Liver (tissue), 9 donors: Measurements from ENCODE around the gene EAF1. TPM values are rescaled to one million over a fixed set of nuclear protein-coding genes. Genes with fewer than 3 reads are reported as not detected.

Experiments used
- DNase-seq: peaks from one replicate; pipeline ENCODE4 v3.0.0-alpha.2; 2017; ENCODE audit warnings: low spot score
- H3K27ac ChIP-seq, 2 donors: one replicate each; pipeline ENCODE4 v1.7.0; 2013; ENCODE audit warnings: inconsistent platforms in 2 of 2, low read length in 2 of 2, control low read depth in 1 of 2, low read depth in 1 of 2, mild to moderate bottlenecking in 1 of 2
- H3K27me3 ChIP-seq, 4 donors: one replicate each; pipeline versions ENCODE4 v1.6.1 to v1.7.0; 2013; ENCODE audit warnings: low read length in 3 of 4, inconsistent platforms in 1 of 4, mild to moderate bottlenecking in 1 of 4, moderate library complexity in 1 of 4; ENCODE audit not compliant: control insufficient read depth in 4 of 4, insufficient read depth in 4 of 4
- H3K36me3 ChIP-seq, 4 donors: one replicate each; pipeline versions ENCODE4 v1.6.1 to v1.7.0; 2013; ENCODE audit warnings: low read length in 3 of 4, mild to moderate bottlenecking in 3 of 4, low read depth in 1 of 4, moderate library complexity in 1 of 4; ENCODE audit not compliant: control insufficient read depth in 4 of 4, insufficient read depth in 3 of 4
- H3K4me1 ChIP-seq, 4 donors: one replicate each; pipeline versions ENCODE4 v1.6.1 to v1.7.0; 2013; ENCODE audit warnings: low read length in 3 of 4, mild to moderate bottlenecking in 3 of 4, moderate library complexity in 1 of 4; ENCODE audit not compliant: control insufficient read depth in 4 of 4, insufficient read depth in 4 of 4
- H3K4me3 ChIP-seq, 3 donors: one replicate each; pipeline versions ENCODE4 v1.6.1 to v1.7.0; 2013; ENCODE audit warnings: low read length in 3 of 3, control low read depth in 1 of 3, low read depth in 1 of 3, mild to moderate bottlenecking in 1 of 3
- H3K9ac ChIP-seq, 2 donors: one replicate each; pipeline ENCODE4 v1.7.0; 2013; ENCODE audit warnings: low read length in 2 of 2, mild to moderate bottlenecking in 2 of 2, moderate library complexity in 2 of 2, control low read depth in 1 of 2, low read depth in 1 of 2
- H3K9me3 ChIP-seq, 4 donors: one replicate each; pipeline versions ENCODE4 v1.6.1 to v1.7.0; 2013; ENCODE audit warnings: low read length in 3 of 4; ENCODE audit not compliant: control insufficient read depth in 4 of 4
- ATF3 ChIP-seq: IDR thresholded peaks from 2 replicates; pipeline ENCODE4 v1.6.1; 2016; ENCODE audit warnings: antibody characterized with exemption
- FOXA1 ChIP-seq: IDR thresholded peaks from 2 replicates; pipeline ENCODE4 v1.6.1; 2016; ENCODE audit warnings: antibody characterized with exemption
- FOXA2 ChIP-seq: IDR thresholded peaks from 2 replicates; pipeline ENCODE4 v1.6.1; 2016; ENCODE audit warnings: antibody characterized with exemption
- GABPA ChIP-seq, 2 donors: IDR thresholded peaks in 1 of 2; conservative IDR thresholded peaks in 1 of 2; 2 replicates each; pipeline ENCODE4 v1.6.1; 2016; ENCODE audit warnings: antibody characterized with exemption in 2 of 2, mild to moderate bottlenecking in 1 of 2, moderate library complexity in 1 of 2
- HNF4A ChIP-seq, 2 donors: conservative IDR thresholded peaks; 2 replicates each; pipeline ENCODE4 v1.6.1; 2016; ENCODE audit warnings: antibody characterized with exemption in 2 of 2, mild to moderate bottlenecking in 2 of 2
- HNF4G ChIP-seq: IDR thresholded peaks from 2 replicates; pipeline ENCODE4 v1.6.1; 2016; ENCODE audit warnings: antibody characterized with exemption
- MAX ChIP-seq: IDR thresholded peaks from 2 replicates; pipeline ENCODE4 v1.6.1; 2016; ENCODE audit warnings: antibody characterized with exemption
- NR2F2 ChIP-seq: IDR thresholded peaks from 2 replicates; pipeline ENCODE4 v1.6.1; 2016; ENCODE audit warnings: antibody characterized with exemption
- RAD21 ChIP-seq, 2 donors: IDR thresholded peaks; 2 replicates each; pipeline ENCODE4 v1.6.1; 2016; ENCODE audit warnings: antibody characterized with exemption in 2 of 2, mild to moderate bottlenecking in 2 of 2
- RXRA ChIP-seq, 2 donors: IDR thresholded peaks; 2 replicates each; pipeline ENCODE4 v1.6.1; 2017 to 2018; ENCODE audit warnings: antibody characterized with exemption in 2 of 2, mild to moderate bottlenecking in 1 of 2
- SP1 ChIP-seq: IDR thresholded peaks from 2 replicates; pipeline ENCODE4 v1.6.1; 2018; ENCODE audit warnings: antibody characterized with exemption, mild to moderate bottlenecking
- TAF1 ChIP-seq: conservative IDR thresholded peaks from 2 replicates; pipeline ENCODE4 v1.6.1; 2016; ENCODE audit warnings: antibody characterized with exemption, mild to moderate bottlenecking
- WGBS: extraction: QIAGEN DNeasy Blood & Tissue Kit; methylation state at CpG from one replicate; pipeline ENCODE4 v1.1.7; 2013; 5-methylcytosine and 5-hydroxymethylcytosine counted together
- polyA plus RNA-seq, 2 donors: library from polyadenylated mRNA; stranded (reverse) in 1 of 2; unstranded in 1 of 2; fragments of 200-250 nt in 1 of 2; fragments of >200 nt in 1 of 2; fragmentation: Nextera tagmentation in 1 of 2; extraction: Ambion mirVana in 1 of 2; gene quantifications; one replicate each; pipeline versions ENCODE4 v1.2.1 to v1.2.3, GENCODE V29; 2013 to 2015
- total RNA-seq, 2 donors: library from RNA; depleted of rRNA; stranded (reverse); fragments of >200 nt; gene quantifications; one replicate each; pipeline ENCODE4 v1.2.3, GENCODE V29; 2014
- TF ChIP-seq, protein P1 (sequence below): IDR thresholded peaks from 2 replicates; pipeline ENCODE4 v1.6.1; 2016; ENCODE audit warnings: antibody characterized with exemption
- TF ChIP-seq, protein P2 (sequence below): fragments of 150-350 bp; IDR thresholded peaks from 2 replicates; pipeline ENCODE4 v1.5.1; 2017; ENCODE audit warnings: improper control_type of control experiment, low read depth, low read length; ENCODE audit not compliant: missing input control
- donor health status: healthy.
- donor health status: healthy.
- donor health status: healthy.
- donor health status: healthy.
- donor health status: healthy.

Gene EAF1
- total and polyA plus RNA-seq, 4 donors: 4.6 to 15.0 (median 11.4) TPM

DNA sequence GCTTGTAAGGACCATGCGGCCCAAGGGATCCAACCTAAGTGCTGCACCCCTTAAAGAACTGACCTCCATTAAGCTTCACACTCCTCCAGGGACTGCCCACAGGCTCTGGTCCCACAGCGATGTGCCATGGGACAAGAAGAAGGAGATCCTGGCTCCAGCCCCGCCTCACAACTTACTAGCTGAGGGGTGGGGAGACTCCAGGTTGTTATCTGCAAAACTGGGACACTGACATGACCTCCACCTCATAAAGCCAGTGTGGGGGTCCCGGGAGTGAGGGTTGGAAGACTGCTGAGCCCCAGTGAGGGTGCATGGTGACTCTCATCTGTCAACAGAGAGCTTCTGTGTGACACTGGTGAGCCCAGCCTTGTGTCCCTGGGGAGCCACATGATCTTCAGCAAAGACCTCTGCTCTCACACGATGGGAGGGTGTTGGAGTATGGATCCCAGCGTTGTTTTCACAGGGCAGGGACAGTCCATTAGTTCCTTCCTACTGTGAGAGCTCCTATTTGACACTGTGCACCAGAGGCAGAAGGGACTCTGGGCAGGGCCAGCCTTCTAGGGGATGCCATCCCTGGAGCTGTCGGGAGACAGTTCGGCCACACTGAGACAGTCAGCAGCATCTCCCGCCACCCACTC is 26.7 kb downstream of the EAF1 start:
- H3K9ac ChIP-seq: no peak overlapping the region
- 82% methylated on average over 9 of the region's 9 CpGs for WGBS
- no peak overlapping the region for H3K27ac ChIP-seq
- H3K4me3 ChIP-seq: no peak overlapping the region
- no peaks in the 10 kb centered on the region for H3K4me1 ChIP-seq
- H3K36me3 ChIP-seq: peaks cover 0 to 8% (median 0%) of the 10 kb centered on the region in 4 donors
- H3K27me3 ChIP-seq: no peaks in the 10 kb centered on the region
- TF ChIP-seq SP1 (no peak), HNF4A (conservative IDR thresholded peaks at IDR 0.05) (no peak), MAX (no peak), TAF1 (no peak), RAD21 (IDR thresholded peaks at IDR 0.05) (no peak), GABPA (IDR thresholded peaks at IDR 0.05 in 1 of 2, conservative IDR thresholded peaks at IDR 0.05 in 1 of 2) (no peak), ATF3 (no peak), HNF4G (no peak)
- TF ChIP-seq, protein P1, sequence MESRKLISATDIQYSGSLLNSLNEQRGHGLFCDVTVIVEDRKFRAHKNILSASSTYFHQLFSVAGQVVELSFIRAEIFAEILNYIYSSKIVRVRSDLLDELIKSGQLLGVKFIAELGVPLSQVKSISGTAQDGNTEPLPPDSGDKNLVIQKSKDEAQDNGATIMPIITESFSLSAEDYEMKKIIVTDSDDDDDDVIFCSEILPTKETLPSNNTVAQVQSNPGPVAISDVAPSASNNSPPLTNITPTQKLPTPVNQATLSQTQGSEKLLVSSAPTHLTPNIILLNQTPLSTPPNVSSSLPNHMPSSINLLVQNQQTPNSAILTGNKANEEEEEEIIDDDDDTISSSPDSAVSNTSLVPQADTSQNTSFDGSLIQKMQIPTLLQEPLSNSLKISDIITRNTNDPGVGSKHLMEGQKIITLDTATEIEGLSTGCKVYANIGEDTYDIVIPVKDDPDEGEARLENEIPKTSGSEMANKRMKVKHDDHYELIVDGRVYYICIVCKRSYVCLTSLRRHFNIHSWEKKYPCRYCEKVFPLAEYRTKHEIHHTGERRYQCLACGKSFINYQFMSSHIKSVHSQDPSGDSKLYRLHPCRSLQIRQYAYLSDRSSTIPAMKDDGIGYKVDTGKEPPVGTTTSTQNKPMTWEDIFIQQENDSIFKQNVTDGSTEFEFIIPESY: no peak
- TF ChIP-seq, protein P2, sequence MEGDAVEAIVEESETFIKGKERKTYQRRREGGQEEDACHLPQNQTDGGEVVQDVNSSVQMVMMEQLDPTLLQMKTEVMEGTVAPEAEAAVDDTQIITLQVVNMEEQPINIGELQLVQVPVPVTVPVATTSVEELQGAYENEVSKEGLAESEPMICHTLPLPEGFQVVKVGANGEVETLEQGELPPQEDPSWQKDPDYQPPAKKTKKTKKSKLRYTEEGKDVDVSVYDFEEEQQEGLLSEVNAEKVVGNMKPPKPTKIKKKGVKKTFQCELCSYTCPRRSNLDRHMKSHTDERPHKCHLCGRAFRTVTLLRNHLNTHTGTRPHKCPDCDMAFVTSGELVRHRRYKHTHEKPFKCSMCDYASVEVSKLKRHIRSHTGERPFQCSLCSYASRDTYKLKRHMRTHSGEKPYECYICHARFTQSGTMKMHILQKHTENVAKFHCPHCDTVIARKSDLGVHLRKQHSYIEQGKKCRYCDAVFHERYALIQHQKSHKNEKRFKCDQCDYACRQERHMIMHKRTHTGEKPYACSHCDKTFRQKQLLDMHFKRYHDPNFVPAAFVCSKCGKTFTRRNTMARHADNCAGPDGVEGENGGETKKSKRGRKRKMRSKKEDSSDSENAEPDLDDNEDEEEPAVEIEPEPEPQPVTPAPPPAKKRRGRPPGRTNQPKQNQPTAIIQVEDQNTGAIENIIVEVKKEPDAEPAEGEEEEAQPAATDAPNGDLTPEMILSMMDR: no peak
- no peak for DNase-seq
- no peaks in the 10 kb centered on the region for H3K9me3 ChIP-seq

DNA sequence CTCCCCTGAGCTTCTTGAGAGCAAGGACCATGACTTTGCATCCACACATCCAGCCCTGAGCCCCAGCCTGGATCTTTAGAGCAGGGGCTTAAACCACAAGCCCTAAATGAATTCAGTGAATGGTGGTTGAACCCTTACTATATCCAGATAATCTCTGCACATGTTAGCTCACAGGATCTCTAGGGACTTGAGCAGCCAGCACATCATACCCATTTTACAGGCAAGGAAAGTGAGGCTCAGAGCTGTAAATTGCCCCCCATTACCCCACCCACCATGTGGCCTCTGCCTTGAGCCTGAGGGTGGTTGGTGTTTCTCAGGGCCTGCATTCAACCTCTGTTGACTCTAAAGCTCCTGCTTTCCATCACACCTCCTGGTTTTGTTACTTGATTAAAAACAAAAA is 27.6 kb downstream of the EAF1 start:
- H3K4me3 ChIP-seq: no peak overlapping the region
- H3K9ac ChIP-seq: no peak overlapping the region
- peaks cover 0 to 8% (median 0%) of the 10 kb centered on the region in 4 donors for H3K36me3 ChIP-seq
- TF ChIP-seq NR2F2 (no peak), FOXA2 (no peak), FOXA1 (no peak), TAF1 (no peak), RXRA (IDR thresholded peaks at IDR 0.05) (no peak), MAX (no peak), SP1 (no peak), RAD21 (IDR thresholded peaks at IDR 0.05) (no peak), GABPA (IDR thresholded peaks at IDR 0.05 in 1 of 2, conservative IDR thresholded peaks at IDR 0.05 in 1 of 2) (no peak)
- TF ChIP-seq, protein P1: no peak
- no peaks in the 10 kb centered on the region for H3K27me3 ChIP-seq
- H3K9me3 ChIP-seq: no peaks in the 10 kb centered on the region
- DNase-seq: no peak
- no peak overlapping the region for H3K27ac ChIP-seq
- H3K4me1 ChIP-seq: no peaks in the 10 kb centered on the region
